ENCODE measurements around the gene CLEC4M.

CLEC4M gene, protein sequence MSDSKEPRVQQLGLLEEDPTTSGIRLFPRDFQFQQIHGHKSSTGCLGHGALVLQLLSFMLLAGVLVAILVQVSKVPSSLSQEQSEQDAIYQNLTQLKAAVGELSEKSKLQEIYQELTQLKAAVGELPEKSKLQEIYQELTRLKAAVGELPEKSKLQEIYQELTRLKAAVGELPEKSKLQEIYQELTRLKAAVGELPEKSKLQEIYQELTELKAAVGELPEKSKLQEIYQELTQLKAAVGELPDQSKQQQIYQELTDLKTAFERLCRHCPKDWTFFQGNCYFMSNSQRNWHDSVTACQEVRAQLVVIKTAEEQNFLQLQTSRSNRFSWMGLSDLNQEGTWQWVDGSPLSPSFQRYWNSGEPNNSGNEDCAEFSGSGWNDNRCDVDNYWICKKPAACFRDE

GRCh38 chr19:7762719-7763293, at the start of gene CLEC4M:
CLEC4M (plus strand) TSS chr19:7763243; CDS start chr19:7763267, 24 bp downstream.
- TF ChIP-seq, protein P1, sequence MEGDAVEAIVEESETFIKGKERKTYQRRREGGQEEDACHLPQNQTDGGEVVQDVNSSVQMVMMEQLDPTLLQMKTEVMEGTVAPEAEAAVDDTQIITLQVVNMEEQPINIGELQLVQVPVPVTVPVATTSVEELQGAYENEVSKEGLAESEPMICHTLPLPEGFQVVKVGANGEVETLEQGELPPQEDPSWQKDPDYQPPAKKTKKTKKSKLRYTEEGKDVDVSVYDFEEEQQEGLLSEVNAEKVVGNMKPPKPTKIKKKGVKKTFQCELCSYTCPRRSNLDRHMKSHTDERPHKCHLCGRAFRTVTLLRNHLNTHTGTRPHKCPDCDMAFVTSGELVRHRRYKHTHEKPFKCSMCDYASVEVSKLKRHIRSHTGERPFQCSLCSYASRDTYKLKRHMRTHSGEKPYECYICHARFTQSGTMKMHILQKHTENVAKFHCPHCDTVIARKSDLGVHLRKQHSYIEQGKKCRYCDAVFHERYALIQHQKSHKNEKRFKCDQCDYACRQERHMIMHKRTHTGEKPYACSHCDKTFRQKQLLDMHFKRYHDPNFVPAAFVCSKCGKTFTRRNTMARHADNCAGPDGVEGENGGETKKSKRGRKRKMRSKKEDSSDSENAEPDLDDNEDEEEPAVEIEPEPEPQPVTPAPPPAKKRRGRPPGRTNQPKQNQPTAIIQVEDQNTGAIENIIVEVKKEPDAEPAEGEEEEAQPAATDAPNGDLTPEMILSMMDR (conservative IDR thresholded peaks at IDR 0.05; ENCODE audit: low read length) = no peak
- H3K4me3 ChIP-seq (ENCODE audit: low read length) = no peak within 1 kb of the TSS
- DNase-seq (ENCODE audit: low read depth) = no peak

GRCh38 chr19:7715671-7716070, 47.4 kb upstream of the CLEC4M start:
- no peak overlapping the region for H3K4me3 ChIP-seq (ENCODE audit: low read length)
- TF ChIP-seq, protein P1 (conservative IDR thresholded peaks at IDR 0.05; ENCODE audit: low read length) = no peak
- DNase-seq (ENCODE audit: low read depth) = no peak

DNA sequence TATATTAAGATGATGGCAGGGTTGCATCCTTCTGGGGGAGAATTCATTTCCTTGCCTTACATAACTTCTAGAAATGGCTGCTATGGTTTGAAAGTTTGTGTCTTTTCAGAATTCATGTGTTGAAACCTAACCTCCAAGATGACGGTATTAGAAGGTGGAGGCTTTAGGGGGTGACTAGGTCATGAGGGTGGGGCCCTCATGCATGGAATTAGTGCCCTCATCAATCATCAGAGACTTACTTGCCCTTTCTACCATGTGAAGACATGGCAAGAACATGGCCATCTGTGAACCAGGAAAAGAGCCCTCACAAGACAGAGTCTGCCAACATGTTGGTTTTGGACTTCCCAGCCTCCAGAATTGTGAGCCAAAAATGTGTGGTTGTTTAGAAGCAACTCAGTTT, 46.3 kb upstream of the CLEC4M start:
- no peak for DNase-seq (ENCODE audit: low read depth)
- no peak overlapping the region for H3K4me3 ChIP-seq (ENCODE audit: low read length)
- TF ChIP-seq, protein P1 (conservative IDR thresholded peaks at IDR 0.05; ENCODE audit: low read length) = no peak

GRCh38 chr19:7718668-7719067, 44.4 kb upstream of the CLEC4M start:
- TF ChIP-seq, protein P1 (conservative IDR thresholded peaks at IDR 0.05; ENCODE audit: low read length) = no peak
- H3K4me3 ChIP-seq (ENCODE audit: low read length) = no peak overlapping the region
- no peak for DNase-seq (ENCODE audit: low read depth)

DNA sequence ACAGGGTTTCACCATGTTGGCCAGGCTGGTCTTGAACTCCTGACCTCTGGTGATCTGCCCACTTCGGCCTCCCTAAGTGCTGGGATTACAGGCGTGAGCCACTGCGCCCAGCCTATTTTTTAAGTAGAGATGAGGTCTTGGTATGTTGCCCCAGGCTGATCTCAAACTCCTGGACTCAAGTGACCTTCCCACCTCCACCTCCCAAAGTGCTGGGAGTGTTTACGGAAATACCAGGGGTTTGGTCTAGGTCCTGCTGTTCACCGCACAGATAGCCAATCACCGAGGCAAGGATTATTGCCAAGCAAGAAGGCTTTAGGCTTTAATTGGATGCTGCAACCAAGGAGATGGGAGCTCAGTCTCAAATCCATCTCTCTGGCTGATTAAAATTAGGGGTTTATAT, 42.7 kb upstream of the CLEC4M start:
- DNase-seq (ENCODE audit: low read depth) = no peak
- TF ChIP-seq, protein P1 (conservative IDR thresholded peaks at IDR 0.05; ENCODE audit: low read length) = no peak
- no peak overlapping the region for H3K4me3 ChIP-seq (ENCODE audit: low read length)

DNA sequence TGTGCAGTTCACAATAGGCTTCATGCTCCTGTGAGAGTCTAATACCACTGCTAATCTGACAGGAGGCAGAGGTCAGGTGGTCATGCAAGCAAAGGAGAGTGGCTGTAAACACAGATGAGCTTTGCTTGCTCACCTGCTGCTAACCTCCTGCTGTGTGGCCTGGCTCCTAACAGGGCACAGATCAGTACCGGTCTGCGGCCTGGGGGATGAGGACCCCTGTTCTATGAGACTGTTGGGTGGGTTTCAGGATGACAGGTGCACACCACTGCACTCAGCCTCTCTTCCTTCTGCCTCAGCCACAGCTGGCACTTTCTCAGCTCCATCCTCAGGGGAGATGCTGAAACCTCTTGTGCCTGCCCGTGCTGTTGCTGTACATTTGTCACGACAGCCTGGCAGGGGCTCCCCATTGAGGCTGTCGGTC, 40.8 kb upstream of the CLEC4M start:
- TF ChIP-seq, protein P1 (conservative IDR thresholded peaks at IDR 0.05; ENCODE audit: low read length) = no peak
- no peak overlapping the region for H3K4me3 ChIP-seq (ENCODE audit: low read length)
- DNase-seq (ENCODE audit: low read depth) = no peak

- no peak for DNase-seq (ENCODE audit: low read depth)
- TF ChIP-seq, protein P1 (conservative IDR thresholded peaks at IDR 0.05; ENCODE audit: low read length) = no peak
- no peak overlapping the region for H3K4me3 ChIP-seq (ENCODE audit: low read length)
These were observed 37.3 kb upstream of the CLEC4M start for GRCh38 chr19:7725791-7726190.
